Activated gamma-delta T cell treated with anti-CD3 and anti-CD28 coated beads, Interleukin-2, amount 50 U/mL, for 16 hours (primary cell): ENCODE measurements around the gene RHOA.
"Not testable (repeated sequence)": the region's sequence is repeated elsewhere in the genome, so short reads cannot be mapped to it uniquely, and the experiment has no call there.

Experiments
- DNase-seq: peaks from one replicate; pipeline ENCODE4 v3.0.0-alpha.2; 2020; ENCODE audit warnings: low read depth

Gene RHOA

DNA sequence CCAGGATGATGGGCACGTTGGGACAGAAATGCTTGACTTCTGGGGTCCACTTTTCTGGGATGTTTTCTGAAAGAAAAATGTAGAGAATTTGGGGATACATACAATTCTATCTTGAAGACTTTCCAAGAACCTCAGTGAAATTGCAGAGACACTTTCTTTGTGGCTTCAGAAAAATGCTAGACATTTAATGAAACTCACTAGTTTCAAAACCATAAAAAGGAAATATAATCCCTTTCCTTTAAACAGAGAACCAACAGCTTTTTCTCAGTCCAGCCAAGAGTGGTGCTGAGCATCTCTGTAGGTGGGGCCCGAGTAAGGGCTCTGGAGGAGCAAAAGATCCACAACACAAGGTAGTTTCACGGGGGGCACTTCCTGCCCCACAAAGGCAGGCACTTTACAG, 49.2 kb downstream of the RHOA start:
- no peak for DNase-seq

DNA sequence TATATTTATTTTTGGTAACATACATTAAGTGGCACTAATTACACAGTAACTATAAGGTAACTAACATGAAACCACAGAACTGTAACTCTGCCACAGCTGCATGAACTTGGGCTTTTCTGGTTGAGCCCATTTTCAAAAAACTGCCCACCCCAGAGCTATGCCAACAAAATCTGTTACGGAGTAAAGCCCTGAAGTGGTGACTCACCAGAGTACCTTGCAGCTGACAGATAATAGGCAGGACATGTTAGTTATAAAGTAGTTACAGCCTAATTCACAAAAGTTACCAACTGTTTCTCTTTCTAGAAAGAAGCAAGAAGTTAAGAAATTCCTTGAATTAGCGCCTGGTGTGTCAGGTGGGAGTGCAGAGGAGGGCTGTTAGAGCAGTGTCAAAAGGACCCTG, 52.2 kb downstream of the RHOA start:
- DNase-seq: no peak

DNA sequence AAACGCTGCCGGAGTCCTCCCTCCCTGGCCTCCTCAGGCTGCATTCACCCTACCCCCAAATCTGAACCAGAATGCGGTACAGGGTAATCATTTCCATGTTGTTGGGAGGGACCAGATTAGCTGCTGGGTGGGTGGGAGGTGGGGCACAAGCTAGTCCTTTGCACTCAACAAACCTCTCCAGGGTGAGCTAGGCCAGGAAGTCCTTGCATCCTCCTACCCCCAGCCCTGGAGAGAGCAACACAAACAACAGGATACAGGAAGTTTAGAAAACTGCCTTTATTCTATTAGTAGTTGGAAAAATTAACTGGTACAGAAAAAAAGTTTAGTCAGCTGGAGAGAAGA, 52.9 kb downstream of the RHOA start:
- no peak for DNase-seq

DNA sequence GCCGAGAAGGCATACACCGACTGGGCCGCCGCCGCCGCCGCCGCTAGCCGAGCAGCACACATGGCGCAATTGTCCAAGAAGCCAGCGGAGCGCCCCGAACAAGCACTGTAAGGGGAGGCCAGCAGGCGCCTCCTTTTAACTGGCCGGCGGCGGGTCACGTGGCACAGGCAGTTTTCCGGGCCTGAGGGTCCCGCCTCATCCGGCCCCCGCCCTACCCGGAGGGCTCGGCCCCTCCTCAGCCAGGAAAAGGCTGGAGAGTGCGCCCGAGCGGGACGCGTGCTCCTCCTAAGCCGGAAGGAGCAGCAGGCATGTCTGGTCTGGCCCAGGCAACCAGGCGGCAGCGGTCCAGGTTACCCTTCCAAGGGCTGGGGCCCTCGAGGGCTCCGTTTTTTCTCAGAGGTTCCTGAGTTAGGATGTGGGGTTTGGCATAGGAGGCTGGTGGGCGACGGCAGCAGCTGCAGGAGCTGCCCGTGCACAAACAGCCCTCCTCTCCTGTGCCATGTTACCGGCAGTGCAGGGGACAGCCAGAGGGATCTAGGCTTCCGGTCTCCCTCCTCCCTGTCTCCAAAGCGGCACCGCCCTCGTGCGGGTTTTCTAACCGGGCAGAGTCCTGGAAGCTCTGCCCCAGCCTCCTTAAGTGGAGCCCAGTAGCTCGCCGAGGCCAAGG, 53.4 kb downstream of the RHOA start, which contains the start of gene GPX1:
Gene GPX1 (minus strand): TSS at position 137 of the 667 bp plus-strand sequence. CDS start 75 bp downstream, at position 62.
- peak; percentile 56 for DNase-seq

DNA sequence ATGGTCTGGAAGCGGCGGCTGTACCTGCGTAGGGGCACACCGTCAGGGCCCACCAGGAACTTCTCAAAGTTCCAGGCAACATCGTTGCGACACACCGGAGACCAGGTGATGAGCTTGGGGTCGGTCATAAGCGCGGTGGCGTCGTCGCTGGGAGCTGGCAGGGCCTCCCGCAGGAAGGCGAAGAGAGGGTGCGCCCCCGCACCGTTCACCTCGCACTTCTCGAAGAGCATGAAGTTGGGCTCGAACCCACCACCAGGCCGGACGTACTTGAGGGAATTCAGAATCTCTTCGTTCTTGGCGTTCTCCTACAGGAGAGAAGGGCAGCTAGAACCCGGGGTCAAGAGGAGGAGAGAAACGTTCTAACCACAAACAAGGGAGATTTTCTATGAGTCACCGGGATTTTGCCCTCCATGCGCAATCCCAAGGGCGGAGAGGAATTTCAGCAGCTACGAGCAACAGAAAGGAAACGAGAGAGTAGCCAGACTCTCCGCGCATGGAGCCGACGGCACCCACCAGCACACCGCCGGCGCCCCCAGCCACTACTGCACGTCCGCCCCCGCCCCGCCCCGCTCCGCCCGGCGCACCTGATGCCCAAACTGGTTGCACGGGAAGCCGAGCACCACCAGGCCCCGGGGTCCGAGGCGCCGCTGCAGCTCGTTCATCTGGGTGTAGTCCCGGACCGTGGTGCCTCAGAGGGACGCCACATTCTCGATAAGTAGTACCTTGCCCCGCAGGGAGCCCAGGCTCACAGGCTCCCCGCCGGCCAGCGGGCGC, 54.1 kb downstream of the RHOA start:
- peak; percentile 20 for DNase-seq

DNA sequence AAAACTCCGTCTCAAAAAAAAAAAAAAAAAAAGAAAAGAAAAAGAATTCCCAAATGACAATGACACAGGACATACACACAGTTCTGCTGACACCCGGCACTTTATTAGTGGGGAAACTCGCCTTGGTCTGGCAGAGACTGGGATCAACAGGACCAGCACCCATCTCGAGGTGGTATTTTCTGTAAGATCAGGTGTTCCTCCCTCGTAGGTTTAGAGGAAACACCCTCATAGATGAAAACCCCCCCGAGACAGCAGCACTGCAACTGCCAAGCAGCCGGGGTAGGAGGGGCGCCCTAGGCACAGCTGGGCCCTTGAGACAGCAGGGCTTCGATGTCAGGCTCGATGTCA, 54.7 kb downstream of the RHOA start:
- DNase-seq: not testable (repeated sequence)

DNA sequence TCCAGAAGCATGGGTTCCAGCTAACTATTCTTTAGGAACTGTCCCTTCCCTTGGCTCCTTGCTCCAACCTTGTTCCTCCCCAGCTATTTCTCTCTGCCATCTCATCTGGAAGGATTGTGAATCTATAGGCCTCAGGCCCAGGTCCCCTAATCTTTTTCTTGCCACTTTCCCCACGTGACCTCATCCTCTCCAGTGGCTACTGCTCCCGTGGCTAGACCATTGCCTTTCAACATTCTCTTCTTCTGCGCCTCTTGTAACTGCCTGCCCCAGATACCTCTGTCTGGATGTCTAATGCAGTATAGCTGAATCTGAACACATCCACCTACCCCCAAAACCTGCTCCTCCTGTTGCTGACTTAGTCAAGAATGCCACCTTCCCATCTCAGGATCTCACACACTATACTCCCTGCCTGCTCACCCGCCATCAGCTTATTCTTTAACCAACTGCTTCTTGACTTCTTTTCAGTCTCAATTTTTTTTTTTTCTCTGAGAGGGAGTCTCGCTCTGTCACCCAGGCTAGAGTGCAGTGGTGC, 58.8 kb downstream of the RHOA start:
- DNase-seq: no peak

DNA sequence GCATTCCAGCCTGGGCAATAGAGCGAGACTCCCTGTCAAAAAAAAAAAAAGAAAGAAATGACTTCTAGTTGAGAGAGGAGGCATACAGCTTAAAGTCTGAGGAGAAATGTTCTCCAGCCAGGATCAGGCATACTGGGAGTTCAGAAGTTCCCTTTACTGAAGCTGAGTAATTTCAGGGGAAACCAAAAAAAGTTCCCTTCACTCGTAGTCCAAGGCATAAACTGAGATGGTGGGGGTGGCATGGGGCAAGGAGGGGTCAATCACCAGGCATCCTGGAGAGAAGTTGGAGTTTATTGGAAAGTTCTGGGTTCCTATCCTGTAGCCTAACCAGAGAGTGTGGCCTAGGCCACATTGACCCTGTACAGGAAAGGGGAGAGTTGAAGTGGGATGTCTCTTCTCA, 59.5 kb downstream of the RHOA start:
- DNase-seq: no peak

DNA sequence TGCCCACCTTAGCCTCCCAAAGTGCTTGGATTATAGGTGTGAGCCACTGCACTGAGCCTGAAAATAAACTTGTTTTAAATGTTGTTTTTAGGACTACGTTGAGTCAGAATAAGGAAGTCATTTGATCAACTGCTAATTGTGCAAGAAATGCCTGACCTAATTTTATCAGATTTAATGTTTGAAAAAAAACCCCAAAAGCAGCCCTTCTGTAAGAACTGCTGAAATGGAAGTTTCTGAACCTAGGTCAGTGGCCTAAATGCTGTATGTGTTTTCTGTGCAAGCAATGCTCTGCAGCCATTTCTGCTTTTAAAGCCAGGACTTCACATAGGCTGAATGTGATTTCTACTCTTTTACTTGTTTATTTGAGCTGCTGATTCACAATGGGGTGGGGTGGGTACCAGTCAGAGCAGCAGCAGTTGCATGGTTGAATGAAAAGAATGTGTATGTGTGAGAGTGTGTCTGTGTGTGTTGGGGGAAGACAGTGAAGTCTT, 60.2 kb downstream of the RHOA start:
- no peak for DNase-seq

DNA sequence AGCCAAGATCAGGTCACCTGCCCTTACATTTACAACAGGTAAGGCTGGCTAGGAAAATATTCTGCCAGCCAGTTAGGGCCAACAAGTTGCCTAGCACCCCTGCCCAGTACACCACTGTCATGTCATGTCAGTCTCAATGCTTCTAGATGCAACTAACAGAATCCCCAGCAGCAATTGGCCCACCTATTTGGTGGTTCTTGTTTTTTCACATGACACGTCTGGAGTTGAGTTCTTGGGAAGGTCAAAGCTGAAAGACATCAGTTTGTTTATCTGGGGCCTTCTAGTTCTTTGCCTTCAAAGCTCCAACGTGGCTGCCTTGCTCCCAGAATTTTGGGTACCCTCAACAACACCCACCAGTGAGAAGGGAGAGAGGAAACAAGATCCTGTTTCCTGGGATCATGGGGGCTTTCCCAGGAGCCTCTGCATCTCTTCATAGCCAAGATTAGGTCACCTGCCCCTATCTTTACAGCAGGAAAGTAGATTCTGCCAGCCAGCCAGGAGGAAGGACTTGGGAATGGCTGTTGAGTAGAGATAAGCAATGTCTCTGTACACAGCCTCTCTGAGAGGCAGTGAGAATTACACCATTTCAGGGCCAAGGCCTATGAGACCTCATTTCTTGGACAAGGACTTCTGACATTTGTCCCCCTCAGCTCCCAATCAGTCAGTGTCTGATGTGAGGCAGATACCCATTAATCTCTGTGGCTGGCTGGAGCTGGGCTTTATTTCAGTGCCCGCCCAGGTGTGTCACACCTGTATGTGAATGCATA, 62.2 kb downstream of the RHOA start:
- DNase-seq: no peak

DNA sequence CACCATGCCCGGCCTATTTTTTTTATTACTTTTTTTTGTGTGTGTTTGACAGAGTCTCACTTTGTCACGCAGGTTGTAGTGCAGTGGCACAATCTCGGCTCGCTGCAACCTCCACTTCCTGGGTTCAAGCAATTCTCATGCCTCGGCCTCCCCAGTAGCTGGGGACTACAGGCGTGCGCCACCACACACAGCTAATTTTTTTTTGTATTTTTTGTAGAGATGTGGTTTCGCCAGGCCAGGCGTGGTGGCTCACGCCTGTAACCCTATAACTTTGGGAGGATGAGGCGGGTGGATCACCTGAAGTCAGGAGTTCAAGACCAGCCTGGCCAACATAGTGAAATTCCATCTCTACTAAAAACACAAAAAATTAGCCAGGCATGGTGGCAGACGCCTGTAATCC, 63.4 kb downstream of the RHOA start:
- not testable (repeated sequence) for DNase-seq

DNA sequence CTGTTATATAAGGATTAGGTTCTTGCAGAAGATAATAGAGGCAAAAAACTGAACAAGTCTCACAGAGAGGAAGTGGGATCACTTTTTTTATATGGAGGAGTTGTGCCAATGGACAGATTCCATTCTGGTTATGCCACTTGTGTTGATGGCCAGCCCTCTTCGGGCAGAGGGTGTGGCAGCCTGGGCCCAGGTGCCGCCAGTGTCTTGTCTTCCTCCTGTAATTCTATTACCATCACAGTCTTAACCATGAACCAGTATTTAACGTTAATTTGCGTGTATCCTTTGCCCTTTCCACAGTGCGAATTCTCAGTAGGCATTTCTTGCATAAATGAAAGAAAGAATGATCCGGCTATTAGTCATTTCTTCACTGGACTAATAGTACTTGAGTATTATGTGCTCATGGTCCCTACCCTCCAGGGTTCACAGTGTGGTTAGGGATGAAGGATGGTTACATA, 65.0 kb downstream of the RHOA start:
- no peak for DNase-seq

DNA sequence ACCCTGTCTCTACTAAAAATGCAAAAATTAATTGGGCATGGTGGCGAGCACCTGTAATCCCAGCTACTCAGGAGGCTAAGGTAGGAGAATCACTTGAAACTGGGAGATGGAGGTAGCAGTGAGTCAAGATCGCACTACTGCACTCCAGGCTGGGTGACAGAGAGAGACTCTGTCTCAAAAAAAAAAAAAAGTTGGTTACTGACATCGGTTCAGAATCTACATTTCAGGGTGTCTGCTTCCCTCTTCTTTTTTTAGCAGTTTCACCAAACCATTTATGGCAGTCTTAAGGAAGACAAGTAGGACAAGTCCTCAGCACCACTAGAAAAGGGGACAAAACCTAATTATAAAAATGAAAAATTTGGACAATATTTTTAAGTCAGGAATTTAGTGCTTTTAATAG, 68.6 kb downstream of the RHOA start:
- no peak for DNase-seq

DNA sequence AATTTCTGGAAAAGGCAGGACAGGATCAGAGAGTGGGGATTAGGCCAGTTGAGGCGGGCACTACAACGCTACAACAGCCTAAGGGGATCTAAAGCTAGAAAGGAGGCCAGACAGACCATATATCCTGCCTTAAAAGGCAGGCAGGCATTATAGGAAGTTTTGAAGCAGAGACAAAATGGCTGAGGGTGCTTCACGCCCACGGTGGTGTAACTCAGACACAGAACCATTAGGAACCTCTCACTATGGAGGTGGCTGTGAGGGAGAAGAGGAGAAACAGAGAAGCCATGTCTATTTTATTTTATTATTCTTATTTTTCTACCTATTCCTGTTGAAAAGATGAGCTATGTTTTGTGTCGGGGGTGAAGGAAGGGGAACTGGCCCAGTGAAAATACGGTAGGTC, 69.8 kb downstream of the RHOA start:
- DNase-seq: no peak

DNA sequence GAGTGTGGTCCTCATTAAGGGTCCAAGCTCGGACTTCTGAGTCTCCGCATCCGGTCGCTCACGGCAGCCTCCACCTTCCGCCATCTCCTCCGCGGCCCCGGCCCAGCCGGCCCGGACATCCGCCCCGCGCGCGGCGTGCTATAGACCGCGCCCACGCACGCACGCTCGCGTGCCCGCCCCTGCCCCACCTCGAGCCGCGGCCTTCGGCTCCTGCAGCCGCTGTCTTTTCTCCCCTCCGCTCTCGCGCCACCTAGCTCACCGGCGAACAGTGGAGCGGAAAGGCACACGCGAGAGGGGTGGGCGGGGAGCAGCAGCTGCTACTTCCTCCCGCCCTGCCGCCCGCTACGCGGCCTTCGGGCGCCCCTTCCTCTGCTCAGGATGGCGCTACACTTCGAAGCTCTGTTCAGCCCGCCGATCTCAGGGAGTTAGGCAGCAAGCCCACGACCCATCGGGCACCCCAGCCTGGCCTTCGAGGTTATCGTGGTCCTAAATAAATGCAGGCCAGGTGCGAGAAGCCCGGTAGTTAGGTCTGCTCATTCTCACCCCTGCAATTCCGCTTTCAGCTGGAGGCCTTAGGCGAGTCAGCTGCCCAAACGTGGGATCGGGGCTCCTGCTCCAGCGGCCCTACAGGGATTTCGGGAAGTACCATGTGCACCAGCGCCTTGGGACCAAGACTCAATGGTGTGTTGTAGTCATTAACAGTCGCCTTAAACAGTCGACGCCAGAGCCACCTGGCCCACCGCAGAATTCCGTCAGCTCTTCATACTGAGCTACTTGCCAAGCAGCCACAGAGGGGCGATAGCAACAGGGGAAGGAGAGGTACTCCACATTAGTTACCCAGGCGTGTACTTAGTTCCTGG, 71.6 kb downstream of the RHOA start, which contains the start of gene USP4:
Gene USP4 (minus strand): TSS at position 113 of the 860 bp plus-strand sequence. CDS start 29 bp downstream, at position 84.
- peak; percentile 90 for DNase-seq

DNA sequence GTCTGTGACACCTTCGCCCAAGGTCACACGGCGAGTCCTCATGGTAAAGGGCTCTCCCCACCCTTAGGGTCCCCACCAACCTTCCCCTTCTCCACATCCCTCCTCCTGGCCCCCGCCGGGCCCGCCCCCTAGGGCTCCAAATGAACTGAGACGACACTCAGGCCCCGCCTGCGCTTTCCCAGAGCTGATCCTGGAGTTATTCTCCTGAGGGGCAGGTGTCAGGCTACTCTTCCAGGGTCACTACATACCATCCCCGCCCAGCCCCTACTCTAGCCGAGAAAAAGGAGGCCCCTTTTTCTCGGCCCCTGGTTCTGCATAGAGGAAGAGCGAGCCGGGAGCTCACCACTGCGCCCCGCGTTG, 72.2 kb downstream of the RHOA start:
- DNase-seq: no peak

DNA sequence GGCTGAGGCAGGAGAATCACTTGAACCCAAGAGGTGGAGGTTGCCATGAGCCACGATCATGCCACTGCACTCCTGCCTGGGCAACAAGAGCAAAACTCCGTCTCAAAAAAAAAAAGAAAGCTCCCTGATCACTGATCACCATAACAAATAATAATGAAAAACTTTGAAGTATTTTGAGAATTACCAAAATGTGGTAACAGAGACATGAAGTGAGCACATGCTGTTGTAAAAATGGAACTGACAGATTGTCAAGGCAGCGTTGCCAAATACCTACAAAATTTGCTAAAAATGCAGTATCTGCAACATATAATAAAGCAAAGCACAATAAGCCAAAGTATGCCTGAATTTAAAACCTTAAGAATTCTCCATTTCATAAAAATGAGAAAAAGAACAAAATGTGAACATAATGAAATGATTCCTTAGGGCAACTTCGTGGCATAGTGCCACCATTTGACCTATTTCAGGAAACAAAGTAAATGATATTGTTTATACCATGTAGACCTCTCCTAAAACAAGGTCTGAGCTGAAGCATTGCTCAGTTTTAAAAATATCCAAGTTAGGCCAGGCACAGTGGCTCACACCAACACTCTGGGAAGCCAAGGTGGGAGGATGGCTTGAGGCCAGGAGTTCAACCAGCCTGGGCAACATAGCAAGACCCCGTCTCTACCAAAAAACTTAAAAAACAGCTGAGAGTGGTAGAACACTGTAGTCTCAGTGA, 77.7 kb downstream of the RHOA start:
- no peak for DNase-seq

DNA sequence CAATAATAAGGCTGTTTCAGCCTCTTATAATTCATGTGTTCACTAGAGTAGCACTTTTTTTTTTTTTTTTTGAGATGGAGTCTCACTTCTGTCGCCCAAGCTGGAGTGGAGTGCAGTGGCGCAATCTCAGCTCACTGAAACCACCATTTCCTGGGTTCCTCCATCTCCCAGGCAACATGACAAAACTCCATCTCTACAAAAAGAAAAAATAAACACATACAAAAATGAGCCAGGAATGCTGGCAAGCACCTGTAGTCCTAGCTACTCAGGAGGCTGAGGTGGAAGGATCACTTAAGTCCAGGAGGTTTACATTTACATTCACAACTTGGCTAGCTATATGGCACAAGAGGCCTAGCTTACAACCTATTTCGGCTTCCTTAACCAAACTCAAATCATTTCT, 78.7 kb downstream of the RHOA start:
- no peak for DNase-seq

DNA sequence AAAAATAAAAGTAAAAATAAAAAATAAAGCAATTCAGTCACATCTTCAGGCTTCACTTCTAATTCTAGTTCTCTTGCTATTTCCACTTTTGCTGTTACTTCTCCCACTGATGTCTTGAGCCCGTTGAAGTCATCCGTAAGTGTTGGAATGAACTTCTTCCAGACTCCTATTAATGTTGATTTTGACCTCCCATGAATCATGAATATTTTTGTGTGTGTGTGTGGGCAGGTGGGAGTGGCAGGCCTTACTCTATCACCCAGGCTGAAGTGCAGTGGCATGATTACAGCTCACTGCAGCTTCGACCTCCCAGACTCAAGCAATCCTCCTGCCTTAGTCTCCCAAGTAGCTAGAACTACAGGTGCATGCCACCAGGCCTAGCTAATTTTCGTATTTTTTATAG, 82.6 kb downstream of the RHOA start:
- no peak for DNase-seq

DNA sequence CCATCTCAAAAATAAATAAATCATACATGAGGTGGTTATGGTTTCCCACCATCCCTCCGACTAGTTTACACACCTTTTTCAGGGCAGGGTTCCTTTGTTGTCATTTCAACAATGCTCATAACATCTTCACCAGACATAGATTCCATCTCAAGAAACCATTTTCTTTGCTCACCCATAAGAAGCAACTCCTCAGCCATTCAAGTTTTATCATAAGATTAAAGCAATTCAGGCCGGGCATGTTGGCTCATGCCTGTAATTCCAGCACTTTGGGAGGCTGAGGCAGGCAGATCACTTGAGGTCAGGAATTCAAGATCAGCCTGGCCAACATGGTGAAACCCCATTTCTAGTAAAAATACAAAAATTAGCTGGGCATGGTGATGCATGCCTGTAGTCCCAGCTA, 83.4 kb downstream of the RHOA start:
- not testable (repeated sequence) for DNase-seq

DNA sequence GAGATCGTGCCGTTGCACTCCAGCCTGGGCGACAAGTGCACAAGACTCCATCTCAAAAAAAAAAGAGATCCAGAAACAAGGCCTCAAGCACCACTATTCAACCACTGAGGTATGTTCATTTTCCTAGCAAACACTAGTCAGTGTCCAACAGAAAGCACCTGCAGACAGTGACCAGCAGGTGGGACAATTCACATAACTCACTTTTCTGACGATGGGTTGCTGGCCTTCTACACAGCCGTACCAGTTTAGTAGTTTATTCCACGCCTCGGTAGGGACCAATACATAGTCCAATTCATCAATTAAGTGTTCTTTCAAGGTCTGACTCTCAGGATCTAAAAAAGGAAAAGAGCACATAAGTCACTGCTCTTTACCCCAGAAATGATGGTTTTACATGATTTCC, 84.3 kb downstream of the RHOA start:
- no peak for DNase-seq
